HG02642 (cell line): ENCODE data around the gene PIANP.
"Not testable (repeated sequence)": the region's sequence is repeated elsewhere in the genome, so short reads cannot be mapped to it uniquely, and the experiment has no call there.

Experiments
- ATAC-seq: cut with Tn5 transposase; IDR thresholded peaks from one replicate; pipeline ENCODE4 v1.9.1; 2021; ENCODE audit warnings: mild to moderate bottlenecking; ENCODE audit not compliant: unreplicated experiment, poor library complexity

The PIANP gene

DNA sequence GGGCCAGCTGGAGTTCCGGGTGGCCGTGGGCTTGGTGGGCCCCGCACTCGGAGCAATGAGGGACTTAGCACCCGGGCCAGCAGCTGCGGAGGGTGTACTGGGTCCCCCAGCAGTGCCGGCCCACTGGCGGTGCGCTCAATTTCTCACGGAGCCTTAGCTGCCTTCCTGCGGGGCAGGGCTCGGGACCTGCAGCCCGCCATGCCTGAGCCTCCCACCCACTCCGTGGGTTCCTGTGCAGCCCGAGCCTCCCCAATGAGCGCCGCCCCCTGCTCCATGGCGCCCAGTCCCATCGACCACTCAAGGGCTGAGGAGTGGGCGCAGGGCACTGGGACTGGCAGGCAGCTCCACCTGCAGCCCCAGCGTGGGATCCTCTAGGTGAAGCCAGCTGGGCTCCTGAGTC, 7.7 kb upstream of the PIANP start:
- ATAC-seq: not testable (repeated sequence)

DNA sequence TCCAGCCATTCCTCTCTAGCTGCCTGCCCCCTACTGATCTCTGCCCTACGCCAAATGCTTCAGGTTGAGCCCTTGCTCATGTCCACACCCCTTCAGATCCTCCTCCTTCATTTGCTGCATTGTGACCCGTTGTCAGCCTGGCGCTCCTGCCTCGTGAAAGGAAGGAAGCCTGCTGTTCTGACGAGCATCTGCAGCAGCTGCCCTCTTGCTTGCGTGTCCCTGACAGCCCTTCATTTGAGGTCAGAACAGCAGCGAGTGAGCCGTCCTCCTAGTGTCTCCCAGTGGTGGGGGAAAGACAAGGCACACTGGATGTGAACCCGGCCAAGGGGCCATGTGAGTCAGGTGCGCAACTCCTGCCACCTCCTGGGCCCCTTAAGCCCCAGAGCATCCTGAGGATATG, 3.0 kb upstream of the PIANP start:
- ATAC-seq: no peak

DNA sequence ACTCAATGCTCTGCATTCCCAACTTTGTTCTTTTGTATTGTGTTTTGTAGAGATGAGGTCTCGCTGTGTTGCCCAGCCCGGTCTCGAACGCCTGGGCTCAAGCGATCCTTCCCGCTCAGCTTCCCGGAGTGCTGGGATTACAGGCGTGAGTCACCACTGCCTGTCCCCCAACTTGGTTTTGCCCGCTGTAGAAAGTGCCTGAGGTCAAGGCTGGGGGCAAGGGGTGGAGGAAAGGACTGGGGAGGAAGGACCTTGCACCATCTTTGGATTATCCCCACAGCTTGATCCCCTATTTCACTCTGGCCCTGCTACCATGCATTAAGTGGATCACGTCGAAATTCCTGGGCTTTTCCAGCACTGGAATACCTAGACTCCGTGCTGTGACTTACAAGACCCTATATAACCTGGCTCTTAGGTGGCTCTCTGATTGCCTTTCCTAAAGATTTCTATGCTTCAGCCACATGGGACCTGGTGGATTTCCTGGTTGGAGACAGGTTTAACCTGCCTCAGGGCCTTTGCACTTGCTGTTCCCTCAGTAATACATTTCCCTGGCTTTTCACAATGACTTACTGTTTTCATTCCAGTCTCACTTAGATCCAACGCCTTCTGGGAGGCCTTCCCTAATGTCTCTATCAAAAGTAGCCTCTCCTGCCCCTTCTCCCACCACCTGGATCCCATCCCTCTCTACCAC, 608 bp upstream of the PIANP start:
- ATAC-seq: no peak

DNA sequence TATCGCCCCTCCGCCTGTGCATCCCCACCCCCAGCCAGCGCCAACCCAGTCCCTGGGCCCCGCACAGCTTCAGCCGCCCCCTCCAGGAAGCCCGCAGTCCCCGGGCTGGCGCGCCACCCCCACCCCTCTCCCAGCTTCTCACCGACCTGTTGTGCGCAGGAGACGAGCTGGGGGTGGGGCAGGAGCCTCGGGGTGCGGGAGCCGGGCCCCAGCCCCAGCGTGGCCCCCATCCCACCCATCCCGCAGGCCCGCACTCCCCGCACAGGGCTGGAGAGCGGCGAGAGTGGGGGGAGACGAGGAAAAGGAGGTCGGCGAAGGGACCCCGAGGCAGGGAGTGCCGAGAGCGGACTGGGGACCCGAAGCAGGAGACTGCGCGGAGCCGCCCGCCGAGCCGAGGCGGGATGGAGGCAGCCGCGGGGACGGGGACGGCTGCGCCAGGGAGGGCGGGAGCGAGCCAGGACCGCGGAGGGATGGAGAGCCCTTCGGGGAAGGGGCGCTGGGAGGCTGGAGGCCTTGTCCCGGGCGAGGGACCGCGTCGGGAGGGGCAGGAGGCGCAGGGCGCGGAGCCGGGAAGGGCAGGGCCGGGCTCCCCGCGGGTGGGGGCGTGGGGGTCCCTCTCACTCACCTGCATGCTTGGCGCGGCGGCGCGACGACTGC, 498 bp downstream of the PIANP start:
- ATAC-seq: no peak

DNA sequence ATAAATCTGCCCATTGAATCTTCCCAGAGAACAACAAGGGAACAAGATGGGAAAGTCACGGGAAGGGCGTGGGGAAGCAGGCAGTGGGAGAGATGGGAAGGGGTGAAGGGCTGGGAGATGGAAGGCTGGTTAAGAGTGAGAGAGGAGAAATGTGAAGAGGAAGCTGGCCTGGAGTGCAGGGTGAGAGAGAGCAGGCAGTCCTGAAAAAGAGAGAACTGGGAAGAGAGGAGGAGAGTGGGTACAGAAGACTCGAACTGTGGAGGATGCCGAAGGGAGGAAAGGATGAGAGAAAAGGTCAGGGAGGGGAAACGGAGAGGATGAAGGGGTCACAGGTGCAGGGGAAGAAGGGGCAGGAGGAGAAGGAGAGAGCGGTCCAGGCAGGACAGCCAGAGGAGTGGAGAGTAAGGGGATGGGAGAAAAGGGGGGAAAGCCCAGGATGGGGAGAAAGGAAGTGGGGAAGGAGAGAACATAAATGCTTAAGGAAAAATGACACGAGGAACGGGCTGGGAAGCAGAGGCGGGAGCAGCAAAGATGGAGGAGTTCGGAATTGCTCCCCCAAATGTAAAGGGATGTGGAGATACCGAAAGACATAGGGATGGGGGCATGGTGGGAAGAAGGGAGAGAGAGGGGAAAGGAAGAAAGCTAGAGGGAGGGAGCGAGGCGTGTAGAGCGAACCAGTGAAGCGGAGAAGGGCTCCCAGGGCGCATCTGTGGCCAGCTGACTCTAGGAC, 1.2 kb downstream of the PIANP start:
- ATAC-seq: no peak

DNA sequence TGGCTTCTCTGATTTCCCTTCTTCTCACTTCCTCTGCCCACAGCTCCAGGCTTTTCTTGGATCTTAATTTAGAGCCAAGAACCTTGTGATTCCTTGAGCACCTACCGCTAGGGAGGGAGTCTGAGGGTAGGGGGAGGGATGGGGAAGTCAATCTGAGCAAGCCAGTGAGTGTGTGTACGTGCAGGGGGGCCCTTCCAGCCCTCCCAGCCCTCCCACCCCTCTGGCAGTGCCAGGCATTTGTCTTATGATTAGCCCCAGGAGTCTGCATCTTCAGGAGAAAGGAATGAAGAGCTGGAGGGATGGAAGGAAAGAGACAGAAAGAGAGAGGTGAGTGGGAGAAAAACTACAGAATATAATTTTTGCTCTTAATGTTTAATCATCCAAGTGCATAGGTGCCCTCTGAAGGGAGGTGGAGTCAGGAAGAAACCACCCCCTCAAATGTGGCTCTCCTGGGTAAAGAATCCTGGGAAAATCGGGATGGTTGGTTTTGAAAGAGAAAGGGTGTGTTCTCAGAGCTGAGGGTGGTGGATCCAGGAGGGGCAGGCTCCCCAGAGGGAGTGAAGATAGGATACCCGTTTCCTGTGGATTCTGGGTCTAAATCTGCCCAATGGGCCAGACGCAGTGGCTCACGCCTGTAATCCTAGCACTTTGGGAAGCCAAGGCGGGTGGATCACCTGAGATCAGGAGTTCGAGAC, 2.1 kb downstream of the PIANP start:
- no peak for ATAC-seq

DNA sequence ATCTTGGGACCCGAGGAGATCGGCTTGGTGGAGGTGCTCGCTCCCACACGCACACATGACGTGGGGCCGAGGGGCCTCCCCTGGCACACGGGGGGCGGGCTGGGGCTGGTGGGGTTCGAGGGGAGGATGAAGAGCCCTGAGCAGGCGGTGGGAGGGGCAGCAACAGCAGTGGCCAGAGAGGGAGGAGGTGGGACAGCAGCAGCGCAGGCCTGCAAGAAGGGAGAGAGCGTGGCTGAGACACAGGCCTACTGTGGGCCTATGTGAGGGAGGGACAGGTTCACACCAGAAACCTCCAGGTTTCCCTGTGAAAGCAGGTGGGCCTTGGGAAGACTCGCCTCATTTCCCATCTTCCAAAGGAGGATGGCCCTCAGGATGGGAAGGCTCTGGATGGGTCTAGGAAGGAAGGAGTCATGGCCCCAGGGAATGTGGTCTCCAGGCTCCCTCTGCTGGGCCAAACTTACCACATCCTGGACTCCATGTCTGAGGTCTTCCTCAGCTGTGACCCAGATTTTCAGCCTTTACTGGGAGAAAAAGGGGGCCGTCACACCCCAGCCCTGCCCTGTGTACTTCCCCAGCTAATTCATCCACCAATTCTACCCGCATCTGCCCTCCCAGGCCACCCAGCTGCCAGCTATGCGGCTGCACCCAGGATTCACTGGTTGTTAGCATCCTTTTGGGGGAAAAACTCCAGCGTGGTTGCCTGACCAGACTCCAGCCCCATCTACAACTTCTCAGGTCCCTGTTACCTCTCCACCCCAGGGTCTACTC, 2.8 kb downstream of the PIANP start:
- no peak for ATAC-seq

DNA sequence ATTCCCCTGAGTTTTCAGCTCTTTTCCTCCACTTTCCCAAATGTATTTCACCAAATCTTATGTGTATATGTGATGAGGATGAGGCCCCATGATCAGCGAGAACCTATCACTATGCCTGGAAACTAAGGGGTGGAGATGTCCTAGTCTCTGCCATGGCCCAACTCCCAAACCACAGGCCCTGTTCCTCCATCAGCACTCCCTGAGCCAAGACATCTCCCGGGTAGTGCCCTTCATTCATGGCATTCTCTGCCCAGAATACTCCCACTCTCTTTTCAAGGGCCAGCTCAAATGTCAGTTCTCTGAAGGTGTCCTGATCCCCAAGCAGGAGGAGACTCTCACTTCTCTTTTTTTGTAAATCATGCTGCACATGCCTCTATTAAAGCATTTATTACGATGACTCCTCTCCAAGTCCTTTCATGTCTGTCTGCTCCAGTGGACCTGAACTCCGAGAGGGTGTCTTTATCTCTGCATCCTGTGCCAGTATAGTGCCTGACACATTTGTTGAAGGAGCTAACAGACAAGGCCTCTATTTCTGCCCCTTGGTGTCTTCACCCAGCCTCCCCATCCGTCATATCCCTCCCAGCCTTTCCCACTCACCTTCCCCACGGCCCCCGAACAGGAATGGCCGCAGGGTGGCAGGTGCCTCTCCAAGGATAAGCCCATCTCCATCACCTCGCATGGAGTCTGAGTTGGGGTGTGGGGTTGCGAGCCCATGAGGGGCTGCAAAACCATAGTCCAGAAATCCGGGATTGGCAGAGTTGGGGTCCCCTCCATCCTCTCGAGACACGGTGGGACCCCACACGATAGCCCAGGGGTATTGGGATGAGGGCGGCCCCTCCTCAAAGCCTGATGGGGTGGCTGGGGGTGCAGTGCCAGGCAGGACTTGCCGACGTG, 3.7 kb downstream of the PIANP start:
- ATAC-seq: no peak

DNA sequence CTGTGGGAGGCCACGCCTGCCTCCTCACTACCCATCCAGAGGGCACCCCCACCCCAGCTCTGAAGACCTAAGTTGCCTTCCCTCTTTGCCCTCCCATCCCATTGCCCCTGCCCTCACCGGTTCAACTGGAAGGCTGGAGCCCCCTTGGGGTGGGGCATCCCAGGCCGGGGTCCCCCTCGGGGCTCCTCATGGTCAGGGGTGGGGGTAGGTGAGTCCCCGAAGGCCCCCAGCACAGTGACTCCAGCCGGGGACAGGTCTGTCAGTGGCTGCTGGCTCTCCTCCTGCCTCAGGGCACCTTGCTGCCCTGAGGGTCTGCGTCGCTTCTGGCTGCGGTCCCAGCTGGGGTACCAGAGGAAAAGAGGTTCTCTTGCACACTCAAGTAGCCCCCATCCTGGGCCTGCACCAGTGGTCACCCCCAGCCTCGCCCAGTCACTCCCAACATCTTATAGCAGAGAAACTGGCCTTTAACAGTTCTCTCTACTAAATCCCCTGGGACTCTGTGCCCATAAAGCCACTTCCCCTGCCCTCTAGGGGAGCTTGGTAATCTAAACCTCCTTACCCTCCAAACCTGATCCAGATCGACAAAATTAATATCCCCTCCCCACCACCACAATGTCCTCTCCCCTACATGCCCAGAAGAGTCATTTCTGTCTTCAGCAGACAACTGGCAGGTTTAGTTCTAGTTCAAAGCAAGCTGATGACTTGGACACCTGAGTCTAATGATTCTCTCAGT, 5.1 kb downstream of the PIANP start:
- ATAC-seq: no peak

DNA sequence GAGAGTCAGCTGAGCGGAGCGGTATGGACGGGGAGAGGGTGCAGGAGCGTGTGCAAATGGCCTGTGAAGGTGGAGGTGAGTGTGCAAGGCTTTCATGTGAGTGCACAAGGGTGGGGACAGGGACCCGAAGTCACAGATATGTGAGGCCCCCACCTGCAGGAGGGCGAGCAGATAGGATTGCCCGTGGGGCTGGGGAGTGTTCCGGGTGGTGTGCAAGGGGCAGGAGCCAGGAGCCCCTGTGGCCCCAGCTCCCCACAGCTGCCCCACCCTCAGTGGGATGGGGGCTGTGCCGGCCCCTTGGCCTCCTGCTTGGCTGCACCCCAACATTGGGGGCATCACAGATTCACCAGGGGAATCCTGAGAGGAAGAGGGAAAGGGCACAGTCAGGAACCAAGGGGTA, 5.9 kb downstream of the PIANP start:
- ATAC-seq: no peak

DNA sequence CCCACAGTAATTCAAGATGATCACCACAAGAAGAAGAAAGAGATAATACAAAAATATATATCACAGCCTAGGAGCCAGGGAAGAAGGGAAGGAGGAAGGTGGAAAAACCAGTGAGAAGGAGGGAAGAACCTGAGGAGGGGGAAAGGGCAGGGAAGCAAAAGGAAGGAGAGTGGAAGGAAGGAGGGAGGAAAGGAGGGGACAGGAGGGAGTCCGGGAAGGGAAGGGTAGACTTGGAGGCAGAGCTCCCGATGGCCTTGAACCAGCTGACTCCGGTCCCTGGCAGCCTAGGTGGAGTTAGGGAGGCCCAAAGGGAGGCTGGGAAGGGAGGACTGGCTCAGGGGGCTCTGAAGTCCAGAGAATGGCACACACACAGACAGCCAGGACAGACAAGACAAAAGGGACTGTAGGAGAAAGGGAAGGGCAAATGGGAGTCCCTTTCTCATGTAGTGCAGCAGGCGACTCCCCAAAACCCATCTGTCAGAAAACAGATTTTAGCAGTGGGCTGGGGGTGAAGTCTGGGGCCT, 6.7 kb downstream of the PIANP start:
- ATAC-seq: no peak

DNA sequence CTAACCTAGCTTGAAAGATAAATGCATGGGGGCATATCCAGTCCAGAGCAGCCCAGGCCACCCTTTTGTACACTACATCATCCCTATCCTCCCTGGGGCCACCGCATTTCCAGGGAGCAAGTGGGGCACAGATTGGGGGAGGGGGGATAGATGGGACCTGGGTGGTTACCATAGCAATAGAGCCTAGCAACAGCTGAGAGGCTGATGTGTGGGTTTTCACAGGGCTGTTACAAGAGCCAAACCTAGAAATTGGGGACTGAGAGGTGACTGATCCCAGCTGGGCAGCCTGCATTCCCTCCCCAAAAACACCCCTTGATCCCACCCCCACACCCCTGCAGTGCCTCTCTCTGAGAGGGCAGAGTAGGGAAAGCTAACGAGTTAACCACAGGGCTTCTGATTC, 7.7 kb downstream of the PIANP start:
- ATAC-seq: no peak

DNA sequence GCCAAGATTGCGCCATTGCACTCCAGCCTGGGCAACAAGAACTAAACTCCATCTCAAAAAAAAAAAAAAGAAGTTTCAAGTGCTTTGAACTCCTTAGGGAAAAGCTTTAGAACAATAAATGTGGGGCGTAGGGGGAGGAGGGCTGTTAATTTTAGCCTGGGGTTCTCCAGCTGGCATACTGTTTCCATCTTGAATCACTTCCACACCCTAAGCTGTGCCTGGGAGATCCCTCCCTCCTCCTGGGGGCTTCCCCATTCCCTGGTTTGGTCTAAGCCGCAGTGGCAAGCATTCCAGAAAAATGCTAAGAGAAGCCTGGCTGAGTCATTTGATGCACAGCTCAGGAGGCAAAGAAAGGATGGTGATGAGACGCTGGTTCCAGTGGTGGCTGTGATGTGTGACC, 9.1 kb downstream of the PIANP start:
- no peak for ATAC-seq

DNA sequence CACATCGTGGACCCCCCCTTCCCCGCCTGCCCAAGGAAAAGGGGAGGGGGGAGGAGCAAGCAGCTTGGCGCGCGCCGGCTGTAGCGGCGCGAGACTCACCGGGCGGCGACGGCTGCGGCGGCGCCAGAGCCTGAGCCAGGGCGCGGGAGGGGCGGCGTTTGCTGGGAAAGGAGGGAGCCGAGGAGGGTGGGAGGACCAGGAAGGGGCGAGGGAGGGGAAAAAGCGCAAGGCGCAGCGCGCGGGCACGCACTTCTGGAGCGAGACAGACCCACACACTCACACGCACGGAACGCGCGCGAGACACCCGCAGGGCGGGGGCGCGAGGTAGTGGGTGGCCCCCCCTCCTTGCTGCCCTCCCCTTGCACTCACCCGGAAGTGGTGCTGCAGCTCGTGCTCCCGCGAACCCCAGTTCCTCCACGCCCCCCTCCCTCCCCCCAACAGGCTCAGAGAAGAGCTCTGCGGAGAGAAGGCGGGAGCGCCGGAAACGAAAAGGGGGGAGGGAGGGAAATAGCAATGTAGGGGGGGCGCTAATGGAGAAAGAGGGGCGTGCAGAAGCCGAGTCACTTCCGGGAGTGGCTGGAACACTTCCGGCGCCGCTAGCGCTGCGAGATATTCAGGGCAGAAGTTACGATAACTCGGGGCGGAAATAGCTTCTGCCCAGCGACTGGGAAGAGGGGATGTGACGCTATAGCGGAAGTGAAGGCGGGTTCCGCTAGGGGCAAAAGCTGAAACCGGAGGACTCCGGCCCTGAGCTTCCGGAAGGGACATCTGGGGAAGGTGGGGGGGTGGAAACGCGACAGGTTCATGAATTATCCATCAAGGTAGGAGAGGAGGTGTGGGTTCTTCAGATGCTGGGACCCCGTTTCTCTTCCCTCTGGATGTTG, 11.4 kb downstream of the PIANP start, which contains the start of gene ZNF384:
Gene ZNF384 (minus strand): TSS at position 377 of the 884 bp plus-strand sequence. CDS start 9,855 bp downstream, outside the sequence.
- peak; percentile 86 for ATAC-seq

DNA sequence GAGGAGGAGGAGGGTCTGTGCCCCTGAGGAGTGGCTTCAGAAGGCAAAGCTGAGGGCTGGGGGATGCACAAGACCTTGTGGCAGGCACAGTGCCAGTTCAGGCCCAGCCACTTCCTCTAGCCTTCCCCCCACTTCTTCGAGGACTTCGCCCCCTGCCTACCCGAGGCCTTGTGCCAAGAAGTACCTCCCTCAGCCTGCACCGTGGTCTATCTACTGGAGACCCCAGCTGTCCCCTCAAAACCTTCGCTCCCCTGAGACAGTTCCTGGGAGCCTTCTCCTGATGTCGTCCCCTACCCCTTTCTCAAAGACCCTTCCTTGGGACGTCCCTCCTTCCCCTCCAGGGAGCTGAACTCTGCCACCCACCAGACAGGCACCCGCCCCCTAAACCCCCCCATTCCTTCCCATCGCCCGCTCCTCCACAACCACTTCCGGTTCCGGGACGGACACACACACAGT, 12.0 kb downstream of the PIANP start:
- ATAC-seq: peak; percentile 5

DNA sequence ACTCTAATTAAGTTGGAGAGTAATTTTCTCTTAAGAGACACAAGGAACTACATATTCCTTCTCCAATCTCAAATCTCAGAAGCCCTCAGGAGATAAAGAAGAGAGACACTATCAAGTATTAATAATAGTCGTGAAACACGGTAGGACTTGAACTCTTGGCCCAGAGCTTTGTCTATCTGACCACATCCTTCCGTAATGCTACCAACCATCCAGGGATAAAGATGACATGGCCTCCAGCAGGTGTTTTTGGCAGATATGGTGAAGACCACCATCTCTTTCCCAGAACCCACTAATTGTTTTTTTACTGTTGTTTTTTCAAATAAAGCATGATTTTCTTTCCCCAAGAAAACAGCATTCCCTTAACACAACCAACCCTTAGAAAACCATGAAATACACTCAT, 14.8 kb downstream of the PIANP start:
- ATAC-seq: no peak

DNA sequence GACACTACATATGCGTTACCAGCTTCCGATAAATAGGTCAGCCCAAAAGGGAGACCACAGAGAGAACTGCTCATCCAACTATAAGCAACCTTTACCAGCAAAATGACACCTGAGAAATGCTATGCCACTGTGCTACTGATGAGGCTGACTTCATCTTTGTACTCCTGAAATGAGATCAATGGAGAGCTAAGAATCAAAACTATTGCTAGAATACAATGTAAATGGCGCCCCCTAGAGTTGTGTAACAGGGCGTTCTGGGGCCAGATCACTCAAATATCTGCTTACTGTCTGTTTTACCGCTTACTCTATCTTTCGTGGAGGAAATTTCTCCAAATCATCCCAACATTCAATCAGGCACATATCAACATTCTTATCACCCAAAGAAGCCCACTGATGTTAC, 16.0 kb downstream of the PIANP start:
- ATAC-seq: no peak
